ENCODE results near the gene NDUFAB1. TPM values are rescaled to one million over a fixed set of nuclear protein-coding genes. Genes with fewer than 3 reads are reported as not detected.
"Not testable (repeated sequence)": the region's sequence is repeated elsewhere in the genome, so short reads cannot be mapped to it uniquely, and the experiment has no call there.

NDUFAB1 gene
- total RNA-seq, 1 donor from 2014 or later = 122 TPM

- DNase-seq (ENCODE audit: low spot score) = no peak
These were observed 41.6 kb downstream of the NDUFAB1 start for GRCh38 chr16:23554536-23554935.

- no peak for DNase-seq (ENCODE audit: low spot score)
These were observed 44.0 kb downstream of the NDUFAB1 start for GRCh38 chr16:23552161-23552560.

GRCh38 chr16:23549938-23550337, 46.2 kb downstream of the NDUFAB1 start:
- no peak for DNase-seq (ENCODE audit: low spot score)

GRCh38 chr16:23544436-23544835, 51.7 kb downstream of the NDUFAB1 start:
- DNase-seq (ENCODE audit: low spot score) = no peak

GRCh38 chr16:23540817-23541178, 55.3 kb downstream of the NDUFAB1 start:
- DNase-seq (ENCODE audit: low spot score) = not testable (repeated sequence)

GRCh38 chr16:23539984-23540816, 55.9 kb downstream of the NDUFAB1 start:
- no peak for DNase-seq (ENCODE audit: low spot score)

- DNase-seq (ENCODE audit: low spot score) = no peak
These were observed 57.2 kb downstream of the NDUFAB1 start for GRCh38 chr16:23538919-23539278.

- DNase-seq (ENCODE audit: low spot score) = no peak
These were observed 58.7 kb downstream of the NDUFAB1 start for GRCh38 chr16:23537390-23537789.

GRCh38 chr16:23535901-23536300, 60.2 kb downstream of the NDUFAB1 start:
- no peak for DNase-seq (ENCODE audit: low spot score)

- DNase-seq (ENCODE audit: low spot score) = no peak
These were observed 61.0 kb downstream of the NDUFAB1 start for GRCh38 chr16:23534868-23535860.

GRCh38 chr16:23532448-23532847, 63.7 kb downstream of the NDUFAB1 start:
- DNase-seq (ENCODE audit: low spot score) = no peak

Other genes with a start within 250 kb of the NDUFAB1 start
- gene COG7, start 143.1 kb downstream of the NDUFAB1 start, total RNA-seq (ENCODE audit: insufficient read depth, low replicate concordance) = 5.5 TPM
- gene GGA2, start 85.8 kb downstream of the NDUFAB1 start, total RNA-seq (ENCODE audit: insufficient read depth, low replicate concordance) = 44.3 TPM
- gene EARS2, start 39.0 kb downstream of the NDUFAB1 start, total RNA-seq (ENCODE audit: insufficient read depth, low replicate concordance) = 26.0 TPM
- gene UBFD1, start 38.6 kb downstream of the NDUFAB1 start, total RNA-seq (ENCODE audit: insufficient read depth, low replicate concordance) = 84.5 TPM
- gene PALB2, start 45.0 kb upstream of the NDUFAB1 start, total RNA-seq (ENCODE audit: insufficient read depth, low replicate concordance) = 6.3 TPM
- 35.6 TPM for gene DCTN5, start 45.1 kb upstream of the NDUFAB1 start, total RNA-seq (ENCODE audit: insufficient read depth, low replicate concordance)
- gene PLK1, start 82.6 kb upstream of the NDUFAB1 start, total RNA-seq (ENCODE audit: insufficient read depth, low replicate concordance) = 27.4 TPM
- 5.8 TPM for gene ERN2, start 116.9 kb upstream of the NDUFAB1 start, total RNA-seq (ENCODE audit: insufficient read depth, low replicate concordance)
- 0.24 TPM for gene CHP2, start 158.7 kb upstream of the NDUFAB1 start, total RNA-seq (ENCODE audit: insufficient read depth, low replicate concordance)
- gene PRKCB, start 239.7 kb upstream of the NDUFAB1 start, total RNA-seq (ENCODE audit: insufficient read depth, low replicate concordance) = 17.8 TPM

All from umbilical cord (tissue), 2 donors.